ENCODE measurements around the gene EXOSC2. TPM values are rescaled to one million over a fixed set of nuclear protein-coding genes. Genes with fewer than 3 reads are reported as not detected.

The EXOSC2 gene
- total RNA-seq, 2 donors from 2014 or later, result 66.9 to 89.1 TPM

DNA sequence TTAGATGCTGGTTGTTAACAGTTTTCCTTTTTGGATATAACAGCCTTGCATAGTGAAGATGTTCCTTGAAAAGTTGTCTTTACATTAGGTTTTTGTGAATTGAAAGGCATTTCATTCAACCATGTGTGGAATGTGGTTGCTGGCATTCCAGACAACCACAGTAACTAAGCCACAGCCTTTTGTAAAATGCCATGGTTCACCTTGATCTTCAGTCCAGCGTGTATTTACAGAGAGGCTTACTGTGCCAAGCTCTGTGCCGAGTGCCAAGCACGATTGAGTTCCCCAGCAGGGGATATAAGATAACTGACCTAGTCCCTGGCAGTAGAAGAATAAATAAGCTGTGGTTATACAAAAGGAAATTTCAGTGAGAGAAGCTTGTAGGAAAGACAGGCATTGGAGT, 4.9 kb downstream of the EXOSC2 start:
- no peak for ATAC-seq (replicated peaks)
- Mint-ChIP-seq H3K9me3 (no peaks in the 10 kb centered on the region), H3K4me3 (no peak overlapping the region), H3K36me3 (ENCODE audit: low read depth) (peaks cover 94% of the 10 kb centered on the region), H3K4me1 (peaks cover 34% of the 10 kb centered on the region), H3K27ac (no peak overlapping the region), H3K27me3 (no peaks in the 10 kb centered on the region)

DNA sequence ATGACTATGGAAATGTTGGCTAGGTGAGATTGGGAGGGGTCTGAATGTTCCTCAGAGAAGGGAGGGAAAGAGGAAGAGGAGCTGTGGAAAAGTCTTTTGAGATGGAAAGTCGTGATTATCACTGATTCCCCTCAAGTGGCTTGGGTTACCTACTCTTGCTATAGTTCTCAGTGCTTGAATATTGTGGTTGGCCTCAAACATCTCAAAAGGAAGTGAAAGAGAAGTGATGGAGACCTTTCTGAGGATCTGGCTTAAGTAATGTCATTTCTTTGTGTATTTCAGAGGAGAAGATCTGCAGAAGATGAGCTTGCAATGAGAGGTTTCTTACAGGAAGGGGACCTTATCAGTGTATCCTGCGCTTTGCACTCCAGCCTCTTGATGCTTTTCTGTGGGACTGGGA, 5.5 kb downstream of the EXOSC2 start:
- no peak overlapping the region for H3K27ac Mint-ChIP-seq
- no peaks in the 10 kb centered on the region for H3K27me3 Mint-ChIP-seq
- no peaks in the 10 kb centered on the region for H3K9me3 Mint-ChIP-seq
- H3K4me1 Mint-ChIP-seq, result peaks cover 34% of the 10 kb centered on the region
- peaks cover 97% of the 10 kb centered on the region for H3K36me3 Mint-ChIP-seq (ENCODE audit: low read depth)
- H3K4me3 Mint-ChIP-seq, result no peak overlapping the region
- no peak for ATAC-seq (replicated peaks)

DNA sequence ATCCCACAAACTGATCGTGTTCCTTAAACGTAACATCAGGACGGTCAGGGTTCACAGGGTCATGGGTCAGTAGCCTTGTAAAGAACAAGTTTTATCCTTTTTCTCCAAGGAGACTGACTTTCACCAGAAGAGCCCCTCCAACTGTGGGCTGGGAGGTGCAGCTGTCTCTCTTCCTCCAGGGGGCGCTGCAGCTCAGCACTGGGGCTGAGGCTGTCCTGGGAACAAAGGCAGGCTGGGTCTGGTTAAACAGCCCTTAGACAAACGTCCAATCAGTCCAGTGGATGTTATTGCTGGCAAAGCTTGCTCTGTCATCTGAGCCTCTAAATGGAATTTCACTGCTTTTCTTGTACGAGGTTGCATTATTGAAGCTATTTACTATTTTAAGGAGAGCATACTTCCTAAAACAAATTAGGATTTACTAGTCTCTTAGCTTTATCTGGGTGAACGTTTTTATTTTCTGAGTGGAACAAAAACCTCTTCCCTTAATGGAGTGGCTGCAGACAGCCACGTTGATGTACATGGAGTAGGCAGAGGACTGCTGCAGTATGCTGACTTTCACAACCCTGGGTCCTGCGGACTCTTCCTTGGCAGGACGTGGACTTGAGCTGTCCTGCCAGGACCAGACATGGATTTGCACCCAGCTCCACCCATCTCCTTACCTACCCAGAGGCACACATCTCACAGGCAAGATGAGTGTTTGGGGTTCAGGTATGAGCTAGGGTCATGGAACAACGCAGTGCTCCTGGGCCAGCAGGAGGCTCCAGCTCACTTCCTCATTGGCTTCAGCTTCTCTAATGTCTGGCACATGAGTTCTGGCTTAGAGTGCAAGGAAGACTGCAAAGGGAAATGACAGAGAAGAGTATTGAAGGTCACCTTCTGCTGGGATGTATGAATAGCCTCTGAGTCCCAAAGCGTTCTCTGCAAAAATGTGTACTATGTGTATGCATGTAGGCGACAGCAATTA, 7.8 kb downstream of the EXOSC2 start:
- Mint-ChIP-seq H3K4me3 (no peak overlapping the region), H3K9me3 (no peaks in the 10 kb centered on the region), H3K27me3 (no peaks in the 10 kb centered on the region), H3K4me1 (peaks cover 21% of the 10 kb centered on the region), H3K36me3 (ENCODE audit: low read depth) (peaks cover 97% of the 10 kb centered on the region), H3K27ac (no peak overlapping the region)
- peak; percentile 86 for ATAC-seq (replicated peaks)

DNA sequence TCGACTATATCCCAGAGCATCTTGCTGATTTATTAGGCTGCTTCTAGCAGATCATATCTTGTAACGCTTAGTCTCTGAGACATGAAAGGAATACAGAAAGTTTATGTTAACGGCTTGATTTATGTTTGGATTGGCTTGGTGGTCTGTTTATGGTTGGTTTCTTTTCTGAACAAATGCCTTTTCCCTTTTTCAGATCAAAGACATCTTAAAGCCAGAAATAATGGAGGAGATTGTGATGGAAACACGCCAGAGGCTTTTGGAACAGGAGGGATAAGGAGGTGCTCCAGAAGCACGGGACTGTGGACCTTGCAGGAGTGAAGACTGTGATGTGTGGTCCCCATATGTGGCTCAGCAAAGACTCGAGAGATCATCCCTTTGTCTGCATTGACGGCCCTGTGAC, 9.9 kb downstream of the EXOSC2 start:
- Mint-ChIP-seq H3K27ac (no peak overlapping the region), H3K27me3 (no peaks in the 10 kb centered on the region), H3K36me3 (ENCODE audit: low read depth) (peaks cover 85% of the 10 kb centered on the region), H3K4me3 (no peak overlapping the region), H3K9me3 (no peaks in the 10 kb centered on the region), H3K4me1 (peaks cover 10% of the 10 kb centered on the region)
- ATAC-seq (replicated peaks), result no peak

DNA sequence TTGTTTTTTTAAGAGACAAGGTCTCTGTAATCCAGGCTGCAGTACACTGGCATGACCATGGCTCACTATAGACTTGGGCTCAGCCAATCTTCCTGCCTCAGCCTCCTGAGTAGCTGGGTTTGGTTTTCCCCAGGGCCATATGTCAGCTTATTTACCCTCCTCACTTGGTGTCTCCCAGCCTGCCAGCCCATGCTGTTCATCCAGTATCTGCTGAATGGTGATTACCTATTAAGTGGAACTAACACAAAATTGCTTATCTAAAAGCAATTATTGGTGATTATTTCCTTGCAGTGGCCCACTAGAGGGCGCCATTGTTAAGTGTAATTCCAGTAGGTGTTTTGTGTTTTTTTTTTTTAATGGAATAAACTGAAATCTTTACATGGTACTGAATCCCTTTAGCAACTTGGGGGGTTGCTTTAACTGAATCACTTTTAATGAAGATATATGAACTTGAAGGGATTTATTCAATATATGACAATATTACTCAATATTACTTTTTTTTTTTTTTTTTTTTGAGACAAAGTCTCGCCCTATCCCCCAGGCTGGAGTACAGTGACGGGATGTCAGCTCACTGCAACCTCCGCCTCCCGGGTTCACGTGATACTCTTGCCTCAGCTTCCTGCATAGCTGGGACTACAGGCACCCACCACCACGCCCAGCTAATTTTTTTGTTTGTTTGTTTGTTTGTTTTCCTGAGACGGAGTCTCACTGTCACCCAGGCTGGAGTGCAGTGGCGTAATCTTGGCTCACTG, 13.8 kb downstream of the EXOSC2 start:
- H3K27ac Mint-ChIP-seq, result no peak overlapping the region
- no peaks in the 10 kb centered on the region for H3K27me3 Mint-ChIP-seq
- no peak for ATAC-seq (replicated peaks)
- H3K4me3 Mint-ChIP-seq, result no peak overlapping the region
- no peaks in the 10 kb centered on the region for H3K9me3 Mint-ChIP-seq
- H3K4me1 Mint-ChIP-seq, result peaks cover 6% of the 10 kb centered on the region
- peaks cover 49% of the 10 kb centered on the region for H3K36me3 Mint-ChIP-seq (ENCODE audit: low read depth)

DNA sequence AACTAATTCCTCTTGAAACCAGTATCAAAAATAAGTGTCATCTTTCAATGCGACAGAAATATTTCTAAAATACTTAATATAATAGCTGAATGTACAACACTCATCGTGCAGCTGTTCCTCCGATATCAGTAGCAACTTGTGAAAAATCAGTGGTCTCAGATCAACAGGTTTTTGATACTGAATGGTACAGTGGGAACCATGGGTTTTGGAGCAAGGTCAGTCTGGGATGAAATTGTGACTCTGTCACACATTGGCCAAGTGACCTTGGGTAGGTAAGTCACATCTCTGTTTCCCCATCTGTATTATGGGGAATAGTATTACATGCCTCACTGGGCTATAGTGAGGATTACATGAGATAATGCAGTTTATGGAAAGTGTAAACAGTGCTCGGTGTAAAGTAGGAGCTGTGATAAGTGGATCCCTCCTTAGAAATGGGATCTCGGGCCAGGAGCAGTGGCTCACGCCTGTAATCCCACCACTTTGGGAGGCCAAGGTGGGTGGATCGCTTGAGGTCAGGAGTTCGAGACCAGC, 17.3 kb downstream of the EXOSC2 start:
- no peaks in the 10 kb centered on the region for H3K27me3 Mint-ChIP-seq
- H3K27ac Mint-ChIP-seq, result no peak overlapping the region
- H3K9me3 Mint-ChIP-seq, result no peaks in the 10 kb centered on the region
- no peak for ATAC-seq (replicated peaks)
- H3K36me3 Mint-ChIP-seq (ENCODE audit: low read depth), result peaks cover 14% of the 10 kb centered on the region
- peaks cover 16% of the 10 kb centered on the region for H3K4me1 Mint-ChIP-seq
- peak overlapping the region; percentile 91 for H3K4me3 Mint-ChIP-seq

DNA sequence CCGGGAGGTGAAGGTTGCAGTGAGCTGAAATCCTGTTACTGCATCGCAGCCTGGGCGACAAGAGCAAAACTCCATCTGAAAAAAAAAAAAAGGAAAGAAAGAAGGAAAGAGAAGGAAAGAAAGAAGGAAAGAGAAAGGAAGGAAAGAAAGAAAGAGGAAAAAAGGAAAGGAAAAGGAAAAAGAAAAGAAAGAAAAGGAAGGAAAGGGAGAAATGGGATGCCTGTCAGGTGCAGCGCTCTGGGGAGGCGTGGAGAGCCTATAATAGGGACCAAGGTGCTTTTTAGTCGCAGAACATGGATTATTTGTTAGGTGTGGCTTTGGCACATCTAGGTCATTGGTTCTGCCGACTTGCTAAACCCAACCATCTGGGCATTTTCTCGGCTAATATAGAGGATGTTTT, 17.9 kb downstream of the EXOSC2 start:
- no peaks in the 10 kb centered on the region for H3K9me3 Mint-ChIP-seq
- no peaks in the 10 kb centered on the region for H3K27me3 Mint-ChIP-seq
- no peak overlapping the region for H3K27ac Mint-ChIP-seq
- H3K4me3 Mint-ChIP-seq, result peak overlapping the region; percentile 91
- peaks cover 16% of the 10 kb centered on the region for H3K4me1 Mint-ChIP-seq
- H3K36me3 Mint-ChIP-seq (ENCODE audit: low read depth), result peaks cover 8% of the 10 kb centered on the region
- no peak for ATAC-seq (replicated peaks)

DNA sequence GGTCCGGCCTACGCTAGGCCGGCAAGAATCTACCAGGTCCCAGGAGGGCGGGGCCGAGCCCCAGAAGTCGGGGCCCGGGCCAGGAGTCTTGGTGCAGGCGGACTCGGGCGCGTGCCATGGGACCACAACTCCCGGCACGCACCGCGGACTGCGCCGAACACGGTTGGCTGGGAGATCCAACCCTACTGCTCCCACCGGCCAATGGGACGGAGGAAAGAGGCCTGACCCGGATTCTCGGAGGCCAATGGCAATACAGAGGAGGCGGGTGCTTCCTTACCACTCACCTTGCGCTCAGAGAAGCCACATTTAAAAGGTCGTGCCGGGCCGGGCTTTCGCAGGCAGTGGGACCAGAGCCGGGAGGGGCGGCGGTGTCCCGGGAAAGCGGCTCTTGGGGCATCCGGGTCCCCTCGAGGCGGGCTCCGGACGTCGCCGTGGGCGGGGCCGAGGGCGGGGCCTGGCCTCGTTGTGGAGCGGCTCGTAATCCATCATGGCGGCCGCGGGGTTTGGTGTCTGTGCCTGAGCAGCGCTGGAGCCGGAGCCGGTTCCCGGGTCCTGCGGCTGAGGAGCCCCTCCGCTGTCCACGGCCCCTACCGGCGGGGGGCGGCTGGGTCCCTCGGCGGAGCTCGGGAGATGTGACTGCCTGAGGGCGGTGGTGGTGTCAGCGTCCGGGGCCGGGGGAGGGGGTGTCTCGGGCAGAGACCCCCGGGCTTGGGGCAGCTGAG, 19.1 kb downstream of the EXOSC2 start:
- Mint-ChIP-seq H3K4me3 (peak overlapping the region; percentile 91), H3K9me3 (no peaks in the 10 kb centered on the region), H3K36me3 (ENCODE audit: low read depth) (no peaks in the 10 kb centered on the region), H3K4me1 (peaks cover 16% of the 10 kb centered on the region), H3K27me3 (no peaks in the 10 kb centered on the region), H3K27ac (peak overlapping the region; percentile 93)
- peak; percentile 99 for ATAC-seq (replicated peaks)

DNA sequence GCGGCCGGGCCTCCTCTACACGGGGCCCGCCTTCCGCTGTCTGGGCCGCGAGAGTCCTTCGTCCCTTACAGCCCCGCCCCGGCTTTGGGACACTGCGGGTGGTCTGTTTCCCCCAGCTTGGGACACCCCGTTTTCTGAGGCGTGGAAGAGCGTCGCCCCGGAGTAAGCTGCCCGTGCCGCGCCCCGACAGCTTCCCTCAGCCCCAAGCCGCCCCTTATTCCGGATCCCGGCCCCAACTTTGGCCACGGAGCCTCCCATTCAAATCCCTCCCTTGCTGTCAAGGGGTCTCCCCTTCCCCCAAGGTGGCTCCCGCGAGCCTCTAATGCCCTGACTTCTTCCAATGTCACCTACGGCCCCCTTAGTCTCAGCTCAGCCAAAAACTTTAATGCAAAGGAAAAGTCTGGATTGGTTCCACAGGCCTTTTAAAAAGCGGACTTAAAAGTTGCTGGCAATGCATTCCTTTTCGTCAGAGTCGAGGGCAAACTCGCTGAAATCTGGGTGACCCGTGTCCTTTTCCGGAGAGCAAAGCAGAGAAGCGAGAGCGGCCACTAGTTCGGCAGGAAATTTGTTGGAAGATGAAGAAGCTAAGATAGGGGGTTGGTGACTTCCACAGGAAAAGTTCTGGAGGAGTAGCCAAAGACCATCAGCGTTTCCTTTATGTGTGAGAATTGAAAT, 19.8 kb downstream of the EXOSC2 start:
- peak overlapping the region; percentile 91 for H3K4me3 Mint-ChIP-seq
- peak overlapping the region; percentile 93 for H3K27ac Mint-ChIP-seq
- H3K9me3 Mint-ChIP-seq, result no peaks in the 10 kb centered on the region
- peaks cover 16% of the 10 kb centered on the region for H3K4me1 Mint-ChIP-seq
- no peaks in the 10 kb centered on the region for H3K27me3 Mint-ChIP-seq
- no peak for ATAC-seq (replicated peaks)
- H3K36me3 Mint-ChIP-seq (ENCODE audit: low read depth), result no peaks in the 10 kb centered on the region

DNA sequence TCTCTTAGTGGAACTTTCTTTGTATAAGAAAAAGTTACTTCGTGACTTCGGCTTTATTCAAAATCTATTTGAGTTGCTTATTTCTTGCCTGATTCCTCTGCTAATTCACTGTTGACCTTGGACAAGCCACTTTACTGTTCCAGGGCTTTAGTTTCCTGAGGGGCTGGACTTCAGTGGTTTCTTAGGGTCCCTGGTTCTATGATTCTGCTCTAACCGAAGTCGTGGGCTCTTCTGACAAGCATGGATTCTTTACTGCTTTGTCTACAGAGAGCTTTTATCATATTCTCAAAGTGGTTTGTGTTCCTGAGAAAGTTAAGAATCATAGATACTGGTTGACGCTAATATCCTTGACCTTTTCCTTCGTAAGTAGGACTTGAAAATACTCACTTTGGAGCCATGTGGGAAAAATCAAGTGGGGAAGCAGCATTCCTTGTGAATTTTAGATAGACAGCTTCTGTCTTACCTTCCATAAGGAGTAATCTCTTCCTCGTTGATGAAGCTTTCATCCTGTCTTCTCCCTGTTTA, 21.1 kb downstream of the EXOSC2 start:
- H3K4me3 Mint-ChIP-seq, result peak overlapping the region; percentile 91
- no peaks in the 10 kb centered on the region for H3K27me3 Mint-ChIP-seq
- peaks cover 16% of the 10 kb centered on the region for H3K4me1 Mint-ChIP-seq
- ATAC-seq (replicated peaks), result no peak
- no peaks in the 10 kb centered on the region for H3K9me3 Mint-ChIP-seq
- H3K27ac Mint-ChIP-seq, result no peak overlapping the region
- no peaks in the 10 kb centered on the region for H3K36me3 Mint-ChIP-seq (ENCODE audit: low read depth)

DNA sequence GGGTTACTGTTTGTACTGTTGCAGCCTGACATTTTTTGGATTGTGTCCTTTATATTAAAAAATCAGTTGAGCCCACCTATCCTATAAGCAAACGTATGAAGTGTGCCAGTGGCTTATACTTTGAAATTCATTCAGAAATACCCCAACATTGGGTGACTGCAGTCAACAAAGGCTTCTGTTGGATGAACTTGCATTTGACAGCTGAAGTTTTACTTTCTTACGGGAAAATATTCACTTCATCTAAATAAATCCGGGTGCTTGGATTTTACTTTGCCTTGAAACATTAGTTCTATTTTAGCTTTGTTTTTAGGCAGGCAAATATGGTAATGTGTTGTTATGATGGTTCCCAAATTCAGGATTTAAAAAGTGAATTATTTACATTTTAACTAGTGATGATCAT, 21.7 kb downstream of the EXOSC2 start:
- Mint-ChIP-seq H3K9me3 (no peaks in the 10 kb centered on the region), H3K4me1 (peaks cover 16% of the 10 kb centered on the region), H3K4me3 (peak overlapping the region; percentile 91), H3K36me3 (ENCODE audit: low read depth) (no peaks in the 10 kb centered on the region), H3K27ac (no peak overlapping the region), H3K27me3 (no peaks in the 10 kb centered on the region)
- no peak for ATAC-seq (replicated peaks)

DNA sequence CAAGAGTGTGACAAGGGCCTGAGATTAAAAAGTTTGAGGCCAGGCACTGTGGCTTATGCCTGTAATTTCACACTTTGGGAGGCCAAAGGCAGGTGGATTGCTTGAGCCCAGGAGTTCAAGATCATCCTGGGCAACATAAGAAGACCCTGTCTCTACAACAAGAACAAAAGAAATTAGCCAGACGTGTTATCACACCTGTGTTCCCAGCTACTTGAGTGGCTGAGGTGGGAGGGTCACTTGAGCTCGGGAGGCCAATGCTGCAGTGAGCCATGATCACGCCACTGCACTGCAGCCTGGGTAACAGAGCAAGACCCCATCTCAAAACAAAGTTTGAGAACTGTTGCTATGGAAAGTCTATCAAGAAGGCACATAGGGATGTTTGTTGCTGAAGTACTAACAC, 25.0 kb downstream of the EXOSC2 start:
- no peaks in the 10 kb centered on the region for H3K27me3 Mint-ChIP-seq
- peaks cover 17% of the 10 kb centered on the region for H3K4me1 Mint-ChIP-seq
- H3K27ac Mint-ChIP-seq, result no peak overlapping the region
- no peak overlapping the region for H3K4me3 Mint-ChIP-seq
- H3K9me3 Mint-ChIP-seq, result no peaks in the 10 kb centered on the region
- ATAC-seq (replicated peaks), result no peak
- H3K36me3 Mint-ChIP-seq (ENCODE audit: low read depth), result no peaks in the 10 kb centered on the region

DNA sequence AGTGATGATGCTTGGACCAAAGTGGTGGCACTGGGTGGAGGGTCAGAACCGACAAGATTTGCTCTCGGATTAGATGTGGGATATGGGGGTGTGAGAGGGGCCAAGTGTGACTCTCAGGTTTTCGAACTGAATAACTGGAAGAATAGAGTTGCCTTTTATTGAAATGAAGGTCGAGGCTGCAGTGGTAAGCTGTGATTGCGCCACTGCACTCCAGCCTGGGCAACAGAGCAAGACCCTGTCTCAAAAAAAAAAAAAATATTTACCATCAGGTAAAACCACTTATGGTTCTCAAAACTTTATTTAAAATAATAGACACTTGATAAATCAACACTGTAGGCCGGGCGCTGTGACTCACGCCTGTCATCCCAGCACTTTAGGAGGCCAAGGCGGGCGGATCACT, 27.2 kb downstream of the EXOSC2 start:
- ATAC-seq (replicated peaks), result no peak

DNA sequence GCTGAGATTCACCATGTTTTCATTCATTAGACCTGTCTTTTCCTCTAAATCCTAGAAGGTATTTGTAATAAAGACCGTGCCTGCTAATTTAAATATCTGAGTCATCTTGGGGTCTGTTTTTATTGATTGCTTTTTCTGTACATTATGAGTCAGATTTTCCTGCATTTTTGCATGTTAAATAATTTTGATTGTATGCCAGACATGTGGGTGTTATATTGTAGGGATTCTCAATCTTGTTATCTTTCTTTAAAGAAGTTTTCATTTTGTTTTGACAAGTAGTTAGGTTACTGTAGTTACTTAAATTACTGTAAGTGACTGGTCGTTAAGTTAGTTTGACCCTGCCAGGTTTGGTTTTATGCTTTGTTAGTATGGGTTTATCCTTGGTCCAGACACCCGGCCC, 35.1 kb downstream of the EXOSC2 start:
- H3K9me3 Mint-ChIP-seq, result no peaks in the 10 kb centered on the region
- peak overlapping the region; percentile 7 for H3K27ac Mint-ChIP-seq

More for the DNA sequence above, 27.2 kb downstream of the EXOSC2 start:
- no peaks in the 10 kb centered on the region for H3K9me3 Mint-ChIP-seq
- H3K27ac Mint-ChIP-seq, result no peak overlapping the region
- no peaks in the 10 kb centered on the region for H3K27me3 Mint-ChIP-seq
- H3K4me3 Mint-ChIP-seq, result no peak overlapping the region
- no peaks in the 10 kb centered on the region for H3K36me3 Mint-ChIP-seq (ENCODE audit: low read depth)
- peaks cover 6% of the 10 kb centered on the region for H3K4me1 Mint-ChIP-seq

More for the DNA sequence above, 35.1 kb downstream of the EXOSC2 start:
- Mint-ChIP-seq H3K4me1 (peaks cover 14% of the 10 kb centered on the region), H3K27me3 (no peaks in the 10 kb centered on the region), H3K4me3 (no peak overlapping the region), H3K36me3 (ENCODE audit: low read depth) (peaks cover 6% of the 10 kb centered on the region)
- no peak for ATAC-seq (replicated peaks)
